ENCODE results near the gene SCRN3.

DNA sequence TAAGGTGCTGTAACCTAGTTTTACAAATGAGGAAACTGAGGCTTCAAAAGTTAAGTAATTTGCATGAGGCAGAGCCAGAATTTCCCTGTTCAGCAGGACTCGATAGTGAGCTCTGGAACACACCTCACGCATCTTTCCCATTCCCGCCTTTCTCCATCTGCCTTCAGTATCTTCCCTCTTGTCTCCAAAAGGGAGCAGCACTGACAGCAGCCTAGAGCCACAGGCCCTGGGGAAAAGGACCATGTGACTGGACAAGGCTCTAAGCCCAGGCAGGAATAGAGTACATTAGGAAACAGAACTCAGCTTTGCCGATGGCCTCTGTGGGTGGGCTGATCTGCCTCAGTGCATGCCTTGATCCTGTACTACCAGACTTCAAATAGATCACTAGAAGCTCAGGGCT, 69.8 kb downstream of the SCRN3 start:
- no peak for TF ChIP-seq REST (IDR thresholded peaks at IDR 0.05; ENCODE audit: low read depth)
- TF ChIP-seq TEAD4 (IDR thresholded peaks at IDR 0.05) = no peak
- no peak for TF ChIP-seq EP300 (IDR thresholded peaks at IDR 0.05; ENCODE audit: borderline replicate concordance)
